Trophoblast cell (in vitro differentiated cells and primary cell): ENCODE results near the gene DEPDC7. TPM values are rescaled to one million over a fixed set of nuclear protein-coding genes. Genes with fewer than 3 reads are reported as not detected.
"Not testable (repeated sequence)": the region's sequence is repeated elsewhere in the genome, so short reads cannot be mapped to it uniquely, and the experiment has no call there.

Experiments used
- DNase-seq, 2 donors: peaks; one replicate each; pipeline ENCODE4 v3.0.0-alpha.2; 2016
- H2AFZ ChIP-seq: 2 replicates; pipeline ENCODE4 v1.6.1; 2013; ENCODE audit warnings: low read length, moderate library complexity, mild to moderate bottlenecking; ENCODE audit not compliant: insufficient read depth, poor library complexity
- H2AK5ac ChIP-seq: 2 replicates; pipeline ENCODE4 v1.6.1; 2013; ENCODE audit warnings: mild to moderate bottlenecking, low read length
- H2BK120ac ChIP-seq: 2 replicates; pipeline ENCODE4 v1.6.1; 2013; ENCODE audit warnings: low read length, mild to moderate bottlenecking, moderate library complexity; ENCODE audit not compliant: insufficient read depth, poor library complexity
- H2BK12ac ChIP-seq: 2 replicates; pipeline ENCODE4 v1.6.1; 2013; ENCODE audit warnings: mild to moderate bottlenecking, low read length, moderate library complexity
- H2BK5ac ChIP-seq: 2 replicates; pipeline ENCODE4 v1.6.1; 2013; ENCODE audit warnings: low read length, low read depth, moderate library complexity, mild to moderate bottlenecking; ENCODE audit not compliant: poor library complexity
- H3K14ac ChIP-seq: 2 replicates; pipeline ENCODE4 v1.6.1; 2013; ENCODE audit warnings: mild to moderate bottlenecking, low read length
- H3K18ac ChIP-seq: 2 replicates; pipeline ENCODE4 v1.6.1; 2013; ENCODE audit warnings: mild to moderate bottlenecking, low read length
- H3K23ac ChIP-seq: 2 replicates; pipeline ENCODE4 v1.6.1; 2013; ENCODE audit warnings: low read length
- H3K27ac ChIP-seq: 2 replicates; pipeline ENCODE4 v1.5.1; 2013; ENCODE audit warnings: low read depth, mild to moderate bottlenecking, inconsistent platforms, low read length, moderate library complexity
- H3K27me3 ChIP-seq: 2 replicates; pipeline ENCODE4 v1.6.1; 2013; ENCODE audit warnings: inconsistent platforms, mild to moderate bottlenecking, low read length, moderate library complexity; ENCODE audit not compliant: insufficient read depth
- H3K36me3 ChIP-seq, 2 experiments: 1 replicate in 1 of 2; 2 replicates in 1 of 2; pipeline ENCODE4 v1.6.1; 2013; ENCODE audit warnings: low read length in 2 of 2, mild to moderate bottlenecking in 2 of 2, moderate library complexity in 1 of 2; ENCODE audit not compliant: insufficient read depth in 2 of 2, control insufficient read depth in 1 of 2
- H3K4ac ChIP-seq: 2 replicates; pipeline ENCODE4 v1.6.1; 2013; ENCODE audit warnings: low read depth, mild to moderate bottlenecking, low read length, moderate library complexity
- H3K4me1 ChIP-seq, 2 experiments: 1 replicate in 1 of 2; 2 replicates in 1 of 2; pipeline ENCODE4 v1.6.1; 2013; ENCODE audit warnings: low read length in 2 of 2, mild to moderate bottlenecking in 2 of 2, moderate library complexity in 1 of 2; ENCODE audit not compliant: insufficient read depth in 2 of 2, control insufficient read depth in 1 of 2
- H3K4me2 ChIP-seq: 2 replicates; pipeline ENCODE4 v1.6.1; 2013; ENCODE audit warnings: inconsistent platforms, mild to moderate bottlenecking, low read length, moderate library complexity
- H3K4me3 ChIP-seq: 2 replicates; pipeline ENCODE4 v1.5.1; 2013; ENCODE audit warnings: mild to moderate bottlenecking, low read depth, low read length, inconsistent platforms
- H3K79me1 ChIP-seq: one replicate; pipeline ENCODE4 v1.6.1; 2013; ENCODE audit warnings: low read length
- H3K79me2 ChIP-seq: 2 replicates; pipeline ENCODE4 v1.6.1; 2013; ENCODE audit warnings: low read length, mild to moderate bottlenecking; ENCODE audit not compliant: control insufficient read depth, insufficient read depth, poor library complexity
- H3K9ac ChIP-seq: 2 replicates; pipeline ENCODE4 v1.6.1; 2013; ENCODE audit warnings: mild to moderate bottlenecking, low read length
- H3K9me3 ChIP-seq: 2 replicates; pipeline ENCODE4 v1.6.1; 2013; ENCODE audit warnings: low read depth, mild to moderate bottlenecking, control low read depth, inconsistent platforms, low read length; ENCODE audit not compliant: insufficient read depth
- H4K12ac ChIP-seq: 2 replicates; pipeline ENCODE4 v1.6.1; 2013; ENCODE audit warnings: low read depth, mild to moderate bottlenecking, low read length, moderate library complexity
- H4K8ac ChIP-seq: 2 replicates; pipeline ENCODE4 v1.6.1; 2013; ENCODE audit warnings: low read depth, mild to moderate bottlenecking, low read length, moderate library complexity
- H4K91ac ChIP-seq: one replicate; pipeline ENCODE4 v1.6.1; 2013; ENCODE audit warnings: low read depth, mild to moderate bottlenecking, low read length, moderate library complexity
- WGBS: extraction: QIAGEN DNeasy Blood & Tissue Kit; methylation state at CpG from one replicate; pipeline ENCODE4 v1.1.7; 2013; ENCODE audit warnings: missing lambda C conversion rate; ENCODE audit not compliant: insufficient read length, insufficient coverage; ENCODE audit errors: extremely low coverage; 5-methylcytosine and 5-hydroxymethylcytosine counted together
- polyA plus RNA-seq: library from polyadenylated mRNA; stranded (reverse); fragments of 200-250 nt; gene quantifications from 2 replicates; pipeline ENCODE4 v1.2.3, GENCODE V29; 2013

The DEPDC7 gene
- polyA plus RNA-seq, result 3.9 and 4.0 TPM in 2 replicates

DNA sequence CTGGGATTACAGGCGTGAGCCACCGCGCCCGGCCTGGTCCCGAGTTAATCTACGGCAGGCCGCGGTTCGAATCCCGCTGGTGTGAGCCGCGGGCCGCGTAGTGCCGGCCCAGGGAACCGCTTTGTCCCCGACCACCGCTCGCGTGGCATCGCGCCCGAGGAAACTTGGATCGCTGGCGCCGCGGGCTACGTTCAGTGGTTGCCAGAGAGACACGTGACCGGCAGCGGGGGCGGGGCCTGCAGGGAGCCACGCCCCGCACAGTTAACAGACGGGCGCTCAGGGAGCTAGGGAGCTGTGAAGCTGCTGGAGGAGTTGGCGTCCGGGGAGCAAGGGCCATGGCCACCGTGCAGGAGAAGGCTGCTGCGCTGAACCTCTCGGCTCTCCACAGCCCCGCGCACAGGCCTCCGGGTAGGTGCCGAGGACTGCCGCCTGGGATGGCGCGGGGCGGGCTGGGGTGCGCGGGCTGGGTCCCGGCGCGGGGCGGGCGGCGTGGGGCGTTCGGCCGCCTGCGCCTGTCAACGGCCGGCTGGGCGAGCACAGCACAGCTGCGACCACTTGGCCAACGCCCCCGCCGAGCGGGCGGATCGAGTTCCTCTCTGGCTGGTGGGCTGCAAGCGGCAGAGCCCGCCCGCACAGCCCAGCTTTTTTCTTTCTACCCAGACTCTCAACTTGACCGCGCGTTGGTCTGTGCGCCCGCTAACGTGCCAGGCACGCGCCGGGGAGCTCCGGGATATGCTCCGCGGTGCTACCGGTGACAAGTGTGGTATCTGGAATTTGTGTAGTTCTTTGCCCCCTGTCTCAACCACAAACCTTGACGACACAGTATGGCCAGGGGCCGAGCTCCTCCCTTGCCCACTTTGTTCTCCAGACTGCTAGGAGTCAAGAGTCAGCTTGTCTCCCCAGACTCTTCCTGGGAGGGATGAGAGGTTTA lies at the start of gene DEPDC7:
Gene DEPDC7 (plus strand): TSS at position 258 of the 931 bp plus-strand sequence. CDS start 78 bp downstream, at position 336.
- Histone ChIP-seq H3K4me1 (peaks cover 2 to 11% of the 10 kb centered on the region in 2 experiments), H3K27me3 (no peaks in the 10 kb centered on the region), H3K27ac (peak within 1 kb of the TSS; percentile 11), H4K91ac (peak within 1 kb of the TSS; percentile 61), H2AK5ac (no peak within 1 kb of the TSS), H3K23ac (no peak within 1 kb of the TSS), H4K8ac (peak within 1 kb of the TSS; percentile 62), H3K9me3 (no peaks in the 10 kb centered on the region), H3K36me3 (no peaks in the 10 kb centered on the region), H3K4ac (no peak within 1 kb of the TSS), H3K14ac (peak within 1 kb of the TSS; percentile 23), H3K79me1 (peaks cover 4% of the 10 kb centered on the region), H2AFZ (peak within 1 kb of the TSS; percentile 65), H4K12ac (peak within 1 kb of the TSS; percentile 26), H3K4me2 (peak within 1 kb of the TSS; percentile 87), H3K9ac (no peak within 1 kb of the TSS), H3K18ac (peak within 1 kb of the TSS; percentile 33), H2BK5ac (no peak within 1 kb of the TSS), H2BK120ac (no peak within 1 kb of the TSS), H3K4me3 (peak within 1 kb of the TSS; percentile 82), H2BK12ac (peak within 1 kb of the TSS; percentile 40), H3K79me2 (no peaks in the 10 kb centered on the region)
- peak; percentile 95 to 97 for DNase-seq
- whole genome bisulfite sequencing, result no CpG with 5 or more reads among the region's 89 CpGs

- Histone ChIP-seq H2BK5ac (no peak overlapping the region), H3K14ac (no peak overlapping the region), H2AFZ (no peak overlapping the region), H3K79me1 (no peaks in the 10 kb centered on the region), H2BK120ac (no peak overlapping the region), H3K79me2 (no peaks in the 10 kb centered on the region), H3K36me3 (peaks cover 8% of the 10 kb centered on the region in 2 experiments), H3K9ac (no peak overlapping the region), H3K18ac (no peak overlapping the region), H3K27ac (no peak overlapping the region), H3K9me3 (no peaks in the 10 kb centered on the region), H3K4ac (no peak overlapping the region), H2AK5ac (no peak overlapping the region), H3K27me3 (no peaks in the 10 kb centered on the region), H2BK12ac (no peak overlapping the region), H4K91ac (no peak overlapping the region), H3K4me1 (peaks cover 0 to 1% of the 10 kb centered on the region in 2 experiments), H3K23ac (no peak overlapping the region), H3K4me3 (no peak overlapping the region), H4K12ac (no peak overlapping the region), H4K8ac (no peak overlapping the region), H3K4me2 (no peak overlapping the region)
- whole genome bisulfite sequencing, result no CpG with 5 or more reads among the region's 1 CpG
- no peak for DNase-seq
These were observed 47.1 kb upstream of the DEPDC7 start for GRCh38 chr11:32968541-32968940.

- not testable (repeated sequence) for H3K9me3 ChIP-seq, H3K14ac ChIP-seq, H3K18ac ChIP-seq, H3K9ac ChIP-seq, H3K79me1 ChIP-seq, H3K4ac ChIP-seq, H2AFZ ChIP-seq, H3K4me2 ChIP-seq, H3K23ac ChIP-seq, H3K27me3 ChIP-seq, H2BK5ac ChIP-seq, H4K12ac ChIP-seq, H3K4me1 ChIP-seq, H2AK5ac ChIP-seq, H2BK12ac ChIP-seq, H2BK120ac ChIP-seq, H4K8ac ChIP-seq, H3K4me3 ChIP-seq, H3K27ac ChIP-seq, DNase-seq, H4K91ac ChIP-seq, H3K79me2 ChIP-seq
- WGBS, result no CpG with 5 or more reads among the region's 3 CpGs
- H3K36me3 ChIP-seq, result peaks cover 11% of the 10 kb centered on the region in 2 experiments
These were observed 43.4 kb upstream of the DEPDC7 start for GRCh38 chr11:32972233-32972632.

- Histone ChIP-seq H3K36me3 (peaks cover 11% of the 10 kb centered on the region in 2 experiments), H3K4me3 (no peak overlapping the region), H3K27ac (no peak overlapping the region), H3K14ac (no peak overlapping the region), H3K18ac (no peak overlapping the region), H3K4ac (no peak overlapping the region), H3K9ac (no peak overlapping the region), H3K4me1 (no peaks in the 10 kb centered on the region), H3K27me3 (no peaks in the 10 kb centered on the region), H4K8ac (no peak overlapping the region), H4K12ac (no peak overlapping the region), H3K4me2 (no peak overlapping the region), H2BK120ac (no peak overlapping the region), H2AK5ac (no peak overlapping the region), H3K23ac (no peak overlapping the region), H2AFZ (no peak overlapping the region), H4K91ac (no peak overlapping the region), H3K79me2 (no peaks in the 10 kb centered on the region), H3K79me1 (no peaks in the 10 kb centered on the region), H2BK12ac (no peak overlapping the region), H2BK5ac (no peak overlapping the region), H3K9me3 (no peaks in the 10 kb centered on the region)
- no CpG with 5 or more reads among the region's 3 CpGs for WGBS
- no peak for DNase-seq
These were observed 42.9 kb upstream of the DEPDC7 start for GRCh38 chr11:32972781-32973180.
